Cerebellar nuclear complex (tissue), 1 donor: ENCODE measurements around the gene CACNB4.
A peak's percentile ranks its signal among the peaks of the same experiment; 100 is the strongest.
"Not testable (repeated sequence)": the region's sequence is repeated elsewhere in the genome, so short reads cannot be mapped to it uniquely, and the experiment has no call there.

Experiments
- DNase-seq, 2 experiments: peaks; one replicate each; lab custom pipeline; 2025; lab: John Stamatoyannopoulos, UW

CACNB4 gene

DNA sequence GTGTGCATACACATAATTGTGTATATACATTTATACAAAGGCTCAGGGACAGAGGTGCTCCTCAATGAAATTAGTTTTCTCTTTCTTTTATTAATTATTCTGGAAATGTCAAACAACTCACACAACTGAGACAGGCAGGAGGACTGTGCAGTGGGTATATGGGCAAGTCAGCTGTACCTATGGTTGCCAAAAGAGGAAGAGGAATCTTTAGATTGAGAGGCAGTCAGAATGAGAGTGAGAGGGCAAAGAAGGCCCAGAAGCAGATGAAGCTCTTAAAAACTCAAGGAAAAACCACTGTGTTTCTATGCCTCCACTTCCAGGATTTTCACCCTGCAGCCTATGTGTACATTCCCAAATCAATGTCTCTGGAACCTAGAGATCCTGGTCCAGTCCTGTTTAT, 79.1 kb downstream of the CACNB4 start:
- DNase-seq = no peak

- no peak for DNase-seq
Measured at GRCh38 chr2:152016181-152017120, 82.4 kb downstream of the CACNB4 start.

DNA sequence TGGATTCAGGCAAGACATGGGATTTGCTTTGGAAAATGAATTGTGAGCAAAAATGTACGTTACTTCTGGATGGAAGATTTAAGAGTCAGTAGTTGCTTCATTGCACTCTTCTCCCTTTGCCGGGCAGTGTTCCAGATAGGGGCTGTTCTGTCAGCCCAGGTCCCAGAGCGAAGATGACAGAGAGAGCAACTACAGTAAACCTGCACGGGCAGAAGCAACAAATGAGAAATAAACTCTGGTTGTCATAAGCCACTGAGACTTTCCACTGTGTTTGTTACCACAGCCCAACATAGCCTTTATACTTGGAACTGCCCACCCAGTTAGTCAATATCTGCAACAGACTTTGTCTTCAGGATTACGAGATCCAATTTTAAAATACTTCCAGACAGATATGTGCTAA, 83.3 kb downstream of the CACNB4 start:
- no peak for DNase-seq

GRCh38 chr2:152012697-152013096, 86.1 kb downstream of the CACNB4 start:
- no peak for DNase-seq

- no peak for DNase-seq
Measured at GRCh38 chr2:152011724-152012123, 87.1 kb downstream of the CACNB4 start.

DNA sequence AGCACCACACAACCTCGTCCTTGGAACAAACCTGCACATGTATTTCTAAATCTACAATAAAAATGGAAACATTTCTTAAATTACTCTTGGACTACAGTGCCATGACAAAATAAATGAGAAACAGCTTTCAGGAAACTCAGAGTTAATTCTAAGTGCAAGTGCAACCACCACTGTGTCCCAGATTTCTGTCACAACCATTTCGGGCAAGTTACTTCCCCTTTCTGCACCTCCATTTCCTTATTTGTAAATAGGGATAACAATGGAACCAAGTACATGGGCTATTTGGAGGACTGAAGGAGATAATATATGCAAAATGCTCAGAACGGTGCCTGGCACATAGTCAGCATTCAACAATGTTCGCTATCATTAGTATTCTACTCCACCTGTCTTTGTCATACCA, 93.2 kb downstream of the CACNB4 start:
- DNase-seq = no peak

- DNase-seq = not testable (repeated sequence)
Measured at GRCh38 chr2:152003283-152003682, 95.6 kb downstream of the CACNB4 start.

DNA sequence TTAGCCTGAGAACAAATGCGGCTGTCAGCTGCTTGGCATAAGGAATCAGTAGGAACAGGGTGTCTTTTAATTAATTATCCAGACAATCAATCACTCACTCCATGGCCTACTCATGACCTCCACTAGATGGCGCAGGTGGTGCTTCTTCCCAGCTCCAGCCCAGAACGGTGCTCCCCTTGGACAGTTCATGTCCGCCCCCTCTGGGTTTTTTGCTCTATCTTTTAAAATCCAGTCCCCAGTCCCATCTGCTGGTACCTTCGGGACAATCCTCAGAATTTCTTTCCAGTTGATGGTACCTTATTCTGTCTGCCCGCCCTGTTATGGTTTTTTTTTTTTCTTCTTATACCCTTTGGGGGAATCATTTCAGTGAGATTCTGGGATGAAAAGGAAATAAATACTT, 99.8 kb downstream of the CACNB4 start:
- DNase-seq = no peak

DNA sequence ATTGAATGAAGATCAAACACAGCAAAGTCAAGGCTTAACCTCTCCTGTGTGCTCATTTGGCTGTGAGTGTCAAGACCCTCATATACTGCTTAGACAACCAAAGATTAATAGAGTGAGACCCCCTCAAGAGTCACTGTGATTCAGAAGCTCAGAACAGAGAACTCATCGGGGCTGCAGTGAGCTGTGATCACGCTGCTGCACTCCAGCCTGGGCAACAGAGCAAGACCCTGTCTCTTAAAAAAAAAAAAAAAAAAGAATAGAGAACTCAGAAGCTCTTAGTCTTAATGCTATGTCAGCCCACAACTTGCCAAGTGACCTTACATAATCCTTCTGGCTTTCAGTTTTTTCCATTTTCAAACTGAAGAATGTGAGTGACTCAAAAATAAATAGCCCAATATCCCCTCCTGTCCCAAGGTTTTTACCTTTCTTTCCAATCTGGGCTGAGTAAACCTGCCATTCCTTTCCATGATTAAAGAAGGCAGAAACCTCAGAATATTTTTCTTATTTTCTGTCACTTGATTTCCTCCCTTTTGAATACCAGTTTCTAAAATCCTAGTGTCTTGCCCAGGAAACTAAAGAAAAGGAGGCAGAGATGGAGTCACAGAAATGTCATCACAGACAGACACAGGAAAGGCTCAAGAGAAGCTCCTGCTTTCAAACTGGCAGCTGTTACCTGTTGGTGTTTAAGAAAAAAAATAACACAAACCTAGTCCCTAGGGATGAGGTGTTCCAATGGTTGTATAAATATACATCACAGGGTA, 102.4 kb downstream of the CACNB4 start:
- no peak for DNase-seq

- DNase-seq = no peak
Measured at GRCh38 chr2:151995161-151995557, 103.7 kb downstream of the CACNB4 start.

DNA sequence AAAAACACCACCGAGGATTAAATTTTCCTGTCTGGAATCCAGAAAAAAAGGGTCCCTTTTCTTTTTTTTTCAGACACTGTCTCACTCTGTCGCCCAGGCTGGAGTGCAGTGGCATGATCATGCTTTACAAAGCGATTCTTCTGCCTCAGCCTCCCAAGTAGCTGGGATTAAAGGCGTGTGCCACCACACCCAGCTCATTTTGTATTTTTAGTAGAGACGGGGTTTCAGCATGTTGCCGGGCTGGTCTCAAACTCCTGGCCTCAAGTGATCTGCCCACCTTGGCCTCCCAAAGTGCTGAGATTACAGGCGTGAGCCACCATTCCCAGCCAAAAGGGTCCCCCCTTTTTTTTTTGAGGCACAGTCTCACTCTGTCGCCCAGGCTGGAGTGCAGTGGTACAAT, 104.7 kb downstream of the CACNB4 start:
- DNase-seq = not testable (repeated sequence)

DNA sequence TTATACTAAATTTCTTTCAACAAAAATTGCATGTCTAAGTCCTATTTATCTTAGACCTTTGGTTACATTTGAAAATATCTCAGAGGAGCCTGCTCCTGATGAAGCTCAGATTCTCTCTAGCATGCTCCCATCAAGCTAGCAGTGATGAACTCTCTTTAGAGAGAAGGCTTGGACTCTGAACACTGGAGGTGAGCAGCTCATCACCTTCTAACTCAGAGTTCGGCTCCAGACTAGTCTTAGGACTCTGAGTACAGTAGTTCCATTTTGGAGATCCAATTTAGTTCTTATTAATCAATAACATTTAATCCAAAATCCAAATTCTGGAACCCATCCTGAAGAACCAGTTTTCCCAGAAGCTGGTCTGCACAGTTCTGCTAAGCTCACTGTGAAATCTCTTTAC, 107.8 kb downstream of the CACNB4 start:
- DNase-seq = no peak

GRCh38 chr2:151989378-151989777, 109.5 kb downstream of the CACNB4 start:
- DNase-seq = no peak

GRCh38 chr2:151987484-151987883, 111.4 kb downstream of the CACNB4 start:
- no peak for DNase-seq

DNA sequence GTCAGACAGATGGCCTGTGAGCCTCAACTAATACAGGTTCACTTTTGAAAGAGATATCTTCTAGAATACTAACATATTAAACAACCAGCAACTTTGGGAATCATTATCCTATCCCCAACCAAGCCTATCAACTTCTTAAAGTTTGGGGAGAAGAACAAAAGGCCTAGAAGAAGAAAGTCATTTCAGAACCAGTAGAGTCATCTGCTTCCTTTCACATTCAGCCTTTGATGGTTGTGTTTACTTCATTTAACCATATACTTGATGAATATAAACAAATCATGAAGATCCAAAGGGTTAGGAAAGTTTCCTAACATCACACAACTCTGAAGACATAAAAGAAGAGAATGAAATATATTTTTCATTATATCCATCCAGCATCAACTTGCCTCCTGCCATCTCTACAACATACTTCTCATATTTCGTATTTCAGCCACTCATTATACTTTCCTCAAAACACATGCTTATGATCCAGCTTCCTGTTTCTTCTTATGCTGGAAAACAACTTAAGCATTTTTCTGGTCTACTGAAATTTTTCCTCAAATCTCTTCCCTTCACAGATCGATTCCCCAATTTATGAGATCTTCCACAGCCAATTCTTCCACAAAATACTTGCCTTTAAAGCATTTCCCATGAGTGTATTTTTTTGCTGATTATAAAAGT, 114.3 kb downstream of the CACNB4 start:
- no peak for DNase-seq

- no peak for DNase-seq
Measured at GRCh38 chr2:151983221-151983620, 115.6 kb downstream of the CACNB4 start.

DNA sequence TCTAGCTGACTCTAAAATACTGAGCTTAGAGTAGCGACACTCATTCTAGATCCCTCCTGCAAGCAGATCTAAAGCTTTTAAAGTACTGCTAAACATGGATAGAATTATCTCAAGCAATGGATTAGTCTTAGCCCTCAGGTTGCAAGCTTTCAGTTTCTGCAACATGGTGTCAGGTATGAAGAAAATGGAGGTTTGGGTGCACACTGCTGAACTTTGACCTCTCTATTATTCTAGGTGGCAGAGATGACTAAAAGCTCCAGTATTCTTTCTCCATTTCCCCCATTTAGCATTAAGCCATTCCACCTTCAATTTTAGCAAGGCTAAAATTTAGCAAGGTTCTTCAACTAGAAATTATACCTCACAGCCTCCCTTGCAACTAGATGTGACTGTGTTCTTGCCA, 117.0 kb downstream of the CACNB4 start:
- no peak for DNase-seq

DNA sequence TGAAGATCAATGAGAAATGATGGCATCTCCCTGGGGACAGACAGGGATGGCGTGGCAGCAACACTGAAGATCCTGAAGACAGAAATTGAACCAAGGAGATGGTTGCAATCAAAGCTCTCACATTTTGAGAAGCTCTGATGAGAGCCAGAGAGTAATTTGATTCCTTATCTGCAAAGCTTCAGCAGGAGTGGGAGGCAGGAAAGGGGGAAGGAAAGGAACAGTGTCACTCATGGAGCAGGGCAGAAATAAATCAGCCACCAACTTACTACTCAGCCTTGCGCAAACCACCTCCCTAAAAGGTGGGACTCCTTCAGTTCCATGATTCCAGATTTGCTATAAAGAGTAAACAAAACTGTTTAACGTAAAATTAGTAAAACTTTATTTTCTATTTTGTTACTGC, 119.2 kb downstream of the CACNB4 start:
- no peak for DNase-seq

DNA sequence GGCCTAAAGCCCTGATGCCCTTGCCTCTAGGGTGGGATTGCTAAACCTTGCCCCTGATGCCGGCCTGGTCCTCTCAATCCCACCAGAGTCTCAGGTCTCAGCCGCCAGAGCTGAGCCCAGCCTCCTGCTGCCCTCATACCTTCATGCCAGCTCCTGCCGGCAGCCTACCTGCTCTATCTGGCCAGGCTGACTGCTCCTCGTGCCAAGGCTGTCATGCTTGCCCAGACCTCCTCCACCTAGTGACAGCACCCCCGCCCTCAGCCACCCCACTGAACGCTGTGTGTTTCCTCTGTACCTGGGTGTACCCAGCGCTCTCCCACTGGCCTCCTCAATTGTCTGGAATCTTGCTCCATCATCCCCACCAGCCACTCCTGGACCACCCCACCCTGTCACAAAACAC, 120.1 kb downstream of the CACNB4 start:
- peak; percentile 89 to 97 for DNase-seq

DNA sequence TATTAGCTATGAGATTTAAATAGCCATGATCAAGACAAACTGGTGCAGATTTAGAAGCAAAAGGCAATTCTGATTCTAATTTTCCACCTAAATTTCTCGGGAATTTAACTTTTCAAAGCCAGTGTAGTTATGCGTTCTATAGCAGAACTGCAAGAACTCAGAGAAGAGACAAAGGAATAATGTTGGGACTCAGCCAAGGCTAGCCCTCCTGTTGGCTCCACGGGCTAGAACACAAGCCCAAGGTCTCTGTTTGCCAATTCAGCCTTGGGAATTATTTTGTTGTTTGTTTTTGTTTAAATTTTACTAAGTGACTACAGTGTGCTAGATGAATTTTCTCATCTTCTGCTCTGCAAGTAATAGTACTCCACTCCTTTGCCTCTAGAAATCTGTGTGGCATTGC, 121.2 kb downstream of the CACNB4 start:
- peak in 1 of 2 experiments; percentile 34 for DNase-seq

- no peak for DNase-seq
Measured at GRCh38 chr2:151976945-151977353, 121.9 kb downstream of the CACNB4 start.
